NCI-H1694 (cell line): Measurements from ENCODE around the gene NOTCH3.

Source experiments
- DNase-seq: peaks from one replicate; lab custom pipeline; 2025; lab: John Stamatoyannopoulos, UW

NOTCH3 gene

DNA sequence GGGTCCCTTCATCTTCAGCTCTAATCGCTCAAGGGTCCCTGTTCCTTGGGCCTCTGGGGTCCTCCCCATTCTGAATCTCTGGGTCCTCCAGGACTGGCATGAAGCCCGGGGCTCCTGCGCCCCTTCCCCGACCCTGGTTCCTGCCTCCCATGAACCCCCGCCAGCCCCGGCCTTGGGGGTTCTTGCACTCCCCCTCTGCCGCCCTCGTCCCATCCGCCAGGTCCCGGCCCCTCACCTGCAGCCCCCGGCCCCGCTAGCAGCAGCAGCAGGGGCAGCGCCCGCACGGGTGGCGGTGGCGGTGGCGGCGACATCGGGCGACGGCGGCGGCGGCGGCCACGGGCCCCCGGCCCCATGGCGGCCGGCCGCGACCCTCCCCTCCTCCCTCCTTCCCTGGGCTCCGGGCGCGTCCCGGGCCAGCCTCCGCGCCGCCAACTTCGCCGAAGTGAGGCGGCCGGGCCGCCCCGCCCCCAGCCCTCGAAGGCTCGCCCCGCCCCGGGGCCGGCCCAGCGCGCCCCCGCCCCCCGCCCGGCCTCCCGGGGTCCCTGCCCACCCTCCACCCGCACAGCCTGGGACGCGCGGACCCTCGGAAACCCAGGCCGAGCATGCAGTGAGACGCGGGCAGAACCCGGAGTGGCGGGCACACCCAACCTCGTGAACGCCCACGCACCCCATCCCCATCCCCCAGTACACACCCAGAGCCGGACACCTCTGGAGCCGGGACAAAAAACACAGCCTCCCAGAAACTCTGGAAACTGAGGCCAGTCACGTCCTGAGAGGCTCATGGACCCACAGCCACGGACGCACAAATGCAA, at the start of gene NOTCH3:
NOTCH3 (minus strand) TSS at position 443 of the 812 bp plus-strand sequence; CDS start at position 353, 90 bp downstream.
- no peak for DNase-seq

DNA sequence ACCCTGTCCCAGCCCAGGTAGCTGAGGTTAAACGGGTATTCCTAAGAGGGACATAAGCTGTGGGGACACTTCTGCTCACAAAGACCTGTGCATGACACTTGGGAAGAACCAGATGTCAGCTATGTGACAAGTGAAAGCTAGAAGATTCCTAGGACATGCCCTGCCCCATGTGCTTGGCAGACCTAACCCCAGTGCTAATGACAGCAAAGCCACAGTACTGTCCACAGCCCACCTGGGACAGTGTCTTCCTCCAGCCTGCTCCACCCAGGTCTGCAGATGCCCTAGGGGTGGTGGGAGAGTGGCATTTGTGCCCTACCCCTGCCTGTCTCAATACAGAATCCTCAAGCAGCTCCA, 49.8 kb upstream of the NOTCH3 start:
- no peak for DNase-seq

DNA sequence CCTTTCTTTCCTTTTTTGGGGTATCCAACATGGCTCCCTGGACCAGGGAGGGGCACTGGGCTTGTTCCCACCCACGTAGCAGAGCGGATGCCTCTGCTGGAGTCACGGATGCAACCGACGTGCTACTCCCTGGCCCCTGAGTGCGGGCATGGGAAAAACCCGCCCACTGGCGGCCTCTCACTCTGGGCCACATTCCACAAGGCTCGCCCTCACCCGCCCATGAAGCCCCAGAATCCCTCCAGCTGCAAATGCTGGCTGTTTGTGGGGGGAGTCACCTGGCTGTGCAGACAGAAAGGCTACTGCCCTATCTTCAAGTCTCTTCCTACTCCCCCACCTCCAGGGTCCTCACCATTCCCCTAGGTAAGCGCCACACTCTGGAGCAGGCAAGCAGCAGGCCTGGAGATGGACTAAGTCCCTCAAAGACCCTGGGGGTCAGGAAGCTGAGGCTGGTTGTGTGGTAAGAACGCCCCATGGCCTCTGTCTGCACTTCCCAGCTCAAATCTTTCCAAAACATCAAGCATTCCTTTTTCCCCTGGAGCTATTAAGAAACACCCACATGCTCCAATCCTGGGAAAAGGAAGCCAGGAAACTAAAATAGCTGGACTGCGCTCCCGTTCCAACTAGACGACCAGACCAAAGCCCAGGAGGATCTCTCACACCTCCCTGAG, 49.3 kb upstream of the NOTCH3 start:
- no peak for DNase-seq

GRCh38 chr19:15249528-15249874, 48.7 kb upstream of the NOTCH3 start:
- no peak for DNase-seq

GRCh38 chr19:15248648-15249527, 48.1 kb upstream of the NOTCH3 start:
- DNase-seq: no peak

DNA sequence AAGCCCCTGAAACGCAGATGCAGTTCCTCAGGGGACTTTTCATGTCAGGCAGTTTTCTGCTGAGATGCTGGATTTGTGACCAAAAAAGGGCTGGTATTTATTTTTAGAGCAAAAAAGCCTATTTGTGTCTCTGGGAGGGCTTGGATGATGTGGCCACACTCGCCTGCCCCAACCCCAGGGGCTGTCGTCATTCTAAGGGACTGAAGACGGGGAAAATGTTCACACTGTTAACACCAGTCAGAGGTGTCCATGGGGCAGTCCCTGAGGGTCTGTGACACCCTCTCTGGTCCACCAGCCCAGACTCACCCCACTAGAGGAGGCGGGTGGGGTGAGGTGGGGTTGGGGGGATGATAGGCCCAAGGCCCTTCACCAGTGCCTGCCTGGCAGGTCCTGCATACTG, 47.3 kb upstream of the NOTCH3 start:
- no peak for DNase-seq

- no peak for DNase-seq
Observed at GRCh38 chr19:15247107-15248014, 46.6 kb upstream of the NOTCH3 start.

DNA sequence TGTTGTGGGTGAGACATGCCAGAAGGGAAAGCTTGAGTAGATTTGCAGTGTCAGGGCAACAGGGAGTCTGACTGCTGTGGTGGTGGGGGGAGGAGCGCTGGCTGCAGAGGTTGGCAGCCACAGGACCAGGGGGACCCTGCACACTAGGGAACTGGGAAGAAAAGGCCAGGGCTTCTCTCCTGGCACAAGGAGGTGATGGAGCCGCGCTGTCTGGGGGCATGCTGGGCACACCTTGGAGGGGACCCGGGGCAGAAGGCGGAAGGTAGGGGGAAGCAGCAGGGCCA, 45.3 kb upstream of the NOTCH3 start:
- DNase-seq: no peak

- DNase-seq: no peak
Observed at GRCh38 chr19:15245370-15246197, 44.8 kb upstream of the NOTCH3 start.

GRCh38 chr19:15244808-15245207, 44.0 kb upstream of the NOTCH3 start:
- DNase-seq: no peak

DNA sequence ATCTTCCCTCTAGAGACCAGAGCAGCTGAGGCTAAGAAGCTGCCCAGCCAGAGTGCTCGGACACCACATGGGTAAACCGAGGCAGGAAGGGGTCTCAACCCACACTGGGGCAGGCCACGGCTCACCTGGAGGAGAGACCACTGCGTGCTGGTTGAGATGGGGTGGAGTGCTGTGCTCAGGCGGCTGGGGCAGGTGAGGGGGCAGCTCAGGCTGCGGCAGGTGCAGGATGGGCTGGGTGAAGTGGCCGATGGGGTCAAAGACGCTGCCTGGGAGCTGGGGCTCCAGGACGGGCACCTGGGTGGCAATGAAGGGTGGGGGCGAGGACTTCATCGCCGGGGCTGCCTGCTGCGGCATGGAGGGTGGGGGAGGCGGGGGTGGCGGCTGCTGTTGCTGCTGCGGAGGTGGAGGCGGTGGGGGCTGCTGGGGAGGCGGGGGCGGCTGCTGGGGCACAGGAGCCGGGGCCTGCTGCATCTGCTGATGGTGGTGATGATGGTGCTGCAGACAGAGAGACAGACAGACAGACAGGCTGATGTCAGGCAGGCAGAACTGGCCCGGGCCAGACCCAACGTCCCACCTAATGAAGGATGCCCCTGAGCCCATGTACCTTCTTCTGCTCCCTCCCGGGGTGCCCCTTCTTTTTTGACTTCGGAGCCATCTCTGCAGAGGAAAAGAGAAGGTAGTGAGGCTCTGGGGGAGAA, 43.5 kb upstream of the NOTCH3 start:
- DNase-seq: no peak

DNA sequence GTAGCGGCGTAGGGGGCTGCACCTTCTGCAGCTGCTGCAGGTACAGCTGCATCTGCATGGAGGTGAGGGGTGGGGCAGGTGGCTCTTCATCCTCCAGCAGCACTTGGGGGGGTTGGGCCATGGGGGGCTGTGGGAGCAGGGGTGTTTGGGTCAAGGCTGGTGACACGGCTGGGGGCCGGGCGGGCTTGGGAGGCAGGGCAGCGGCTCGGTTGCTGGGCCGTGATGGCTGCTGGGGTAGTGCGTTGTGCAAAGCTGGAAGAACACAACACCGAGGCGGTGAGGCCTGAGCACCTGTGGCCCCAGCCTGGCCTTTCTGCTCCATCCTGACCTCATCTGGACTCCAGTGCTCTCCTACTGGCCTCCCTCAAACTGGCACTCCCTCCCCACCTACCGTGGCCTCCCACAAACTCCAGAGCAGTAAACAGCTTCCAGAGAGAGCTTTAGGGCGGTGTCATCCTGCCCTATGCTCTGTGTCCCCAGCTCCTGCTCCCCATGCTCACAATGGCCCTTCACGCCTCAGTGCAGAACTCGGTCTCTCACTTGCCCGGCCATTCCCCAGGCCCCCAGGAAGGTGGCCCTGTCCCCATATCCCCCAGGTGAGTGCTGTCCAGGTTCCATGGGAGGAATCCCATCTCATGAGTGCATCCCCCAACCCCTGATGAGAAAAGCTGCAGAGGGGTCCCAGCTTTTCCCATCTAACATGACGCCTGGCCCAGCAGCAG, 42.6 kb upstream of the NOTCH3 start:
- DNase-seq: no peak

GRCh38 chr19:15241259-15241910, 40.6 kb upstream of the NOTCH3 start:
- DNase-seq: peak; percentile 80

DNA sequence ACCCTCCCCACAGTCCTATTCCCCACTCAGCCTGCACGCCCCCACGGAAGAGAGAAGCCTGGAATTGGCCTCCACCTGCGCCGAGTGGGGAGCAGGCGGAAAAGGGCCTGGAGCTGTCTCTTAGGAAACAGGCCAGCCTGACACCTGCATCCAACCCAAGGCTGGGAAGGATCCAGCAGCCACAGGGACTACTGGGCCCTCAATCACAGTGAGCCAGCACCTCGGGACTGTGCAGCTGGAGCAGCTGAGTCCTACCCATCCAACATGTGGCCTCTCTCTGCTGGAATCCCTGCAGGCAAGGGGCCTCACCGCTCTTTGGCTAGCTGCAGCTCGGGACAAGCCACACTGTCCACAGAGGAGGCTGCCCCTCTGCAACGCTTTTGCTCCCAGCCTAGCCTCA, 39.7 kb upstream of the NOTCH3 start:
- DNase-seq: no peak

GRCh38 chr19:15239337-15239949, 38.6 kb upstream of the NOTCH3 start:
- no peak for DNase-seq

DNA sequence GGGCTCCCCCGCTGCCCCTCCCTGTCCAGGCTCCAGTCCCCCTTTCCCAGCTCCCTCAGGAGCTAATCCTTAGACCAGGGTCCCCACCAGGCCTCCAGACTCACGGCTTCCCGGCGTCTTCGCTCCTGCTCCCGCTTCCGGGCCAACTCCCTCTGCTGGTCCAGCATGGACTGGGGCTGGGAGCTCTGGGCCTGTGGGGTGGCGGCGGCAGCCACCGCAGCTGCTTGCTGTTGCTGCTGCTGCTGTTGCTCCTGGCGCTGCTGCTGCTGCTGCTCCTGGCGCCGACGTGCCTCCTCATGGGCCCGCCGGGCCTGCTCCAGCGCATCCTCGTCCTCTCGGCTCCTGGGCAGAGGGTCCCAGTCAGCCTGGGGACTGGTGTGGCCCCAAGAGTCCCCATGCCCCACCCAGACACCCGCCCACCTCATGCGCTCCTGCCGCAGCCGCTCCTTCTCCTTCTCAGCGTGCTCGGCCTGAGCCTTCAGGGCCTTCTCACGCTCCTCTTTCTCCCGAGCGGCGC, 37.9 kb upstream of the NOTCH3 start:
- DNase-seq: no peak

- no peak for DNase-seq
Observed at GRCh38 chr19:15237759-15238638, 37.2 kb upstream of the NOTCH3 start.

GRCh38 chr19:15236886-15237285, 36.1 kb upstream of the NOTCH3 start:
- no peak for DNase-seq
